ENCODE measurements around the gene PIK3IP1.

Gene PIK3IP1

DNA sequence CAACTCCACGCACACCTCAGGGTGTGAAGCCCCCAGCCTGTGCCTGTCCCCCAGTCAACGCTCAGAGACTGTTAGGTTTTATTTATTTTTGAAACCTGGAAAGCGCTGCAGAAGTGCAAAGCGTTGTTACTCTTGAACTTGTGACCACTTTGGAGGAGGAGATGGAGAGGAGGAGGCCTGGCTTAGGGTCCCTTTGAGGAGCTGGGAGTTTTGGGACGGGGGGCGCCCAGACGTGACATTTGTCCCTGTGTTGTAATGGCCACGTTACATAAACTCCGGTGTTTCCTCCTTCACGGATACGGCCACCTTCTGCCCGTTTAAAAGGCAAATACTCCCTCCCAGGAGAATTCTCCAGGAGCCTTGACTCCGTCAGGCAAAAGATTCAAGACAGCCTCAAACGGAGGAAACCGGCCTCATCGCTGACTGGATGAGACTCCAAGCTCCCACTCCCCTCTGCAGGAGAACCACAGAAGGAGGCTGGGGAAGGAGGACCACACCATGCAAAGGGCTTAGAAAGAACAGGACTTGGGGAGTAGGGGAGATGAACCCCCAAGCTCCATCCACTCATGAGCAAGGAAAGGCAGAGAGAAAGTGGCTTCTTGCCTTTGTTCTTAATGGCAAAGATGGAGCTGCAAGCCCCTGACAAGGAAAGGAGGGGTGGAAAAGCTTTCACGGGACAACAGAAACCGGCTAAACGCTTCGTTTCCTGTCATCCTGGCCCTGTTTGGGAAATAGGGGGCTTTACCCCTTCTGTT lies 630 bp downstream of the PIK3IP1 start:
- ATAC-seq: peak; percentile 43
- TF ChIP-seq CSRNP3 (CRISPR knock-in tag; IDR thresholded peaks at IDR 0.05) (no peak), ZC3H10 (CRISPR knock-in tag; IDR thresholded peaks at IDR 0.05) (no peak), ZNF70 (CRISPR knock-in tag; IDR thresholded peaks at IDR 0.05) (no peak), ZFP3 (CRISPR knock-in tag; IDR thresholded peaks at IDR 0.05) (no peak), ZNF565 (CRISPR knock-in tag; conservative IDR thresholded peaks at IDR 0.05; ENCODE audit: low read depth) (no peak), GLIS3 (CRISPR knock-in tag; IDR thresholded peaks at IDR 0.05) (no peak), PPARA (CRISPR knock-in tag; IDR thresholded peaks at IDR 0.05; ENCODE audit: borderline replicate concordance) (no peak)
- TF ChIP-seq, protein P1, sequence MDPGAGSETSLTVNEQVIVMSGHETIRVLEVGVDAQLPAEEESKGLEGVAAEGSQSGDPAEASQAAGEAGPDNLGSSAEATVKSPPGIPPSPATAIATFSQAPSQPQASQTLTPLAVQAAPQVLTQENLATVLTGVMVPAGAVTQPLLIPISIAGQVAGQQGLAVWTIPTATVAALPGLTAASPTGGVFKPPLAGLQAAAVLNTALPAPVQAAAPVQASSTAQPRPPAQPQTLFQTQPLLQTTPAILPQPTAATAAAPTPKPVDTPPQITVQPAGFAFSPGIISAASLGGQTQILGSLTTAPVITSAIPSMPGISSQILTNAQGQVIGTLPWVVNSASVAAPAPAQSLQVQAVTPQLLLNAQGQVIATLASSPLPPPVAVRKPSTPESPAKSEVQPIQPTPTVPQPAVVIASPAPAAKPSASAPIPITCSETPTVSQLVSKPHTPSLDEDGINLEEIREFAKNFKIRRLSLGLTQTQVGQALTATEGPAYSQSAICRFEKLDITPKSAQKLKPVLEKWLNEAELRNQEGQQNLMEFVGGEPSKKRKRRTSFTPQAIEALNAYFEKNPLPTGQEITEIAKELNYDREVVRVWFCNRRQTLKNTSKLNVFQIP (CRISPR knock-in tag; IDR thresholded peaks at IDR 0.05; ENCODE audit: borderline replicate concordance, low read depth): no peak

GRCh38 chr22:31290494-31291471 lies 1.5 kb downstream of the PIK3IP1 start:
- TF ChIP-seq ZFP3 (CRISPR knock-in tag; IDR thresholded peaks at IDR 0.05) (no peak), ZNF70 (CRISPR knock-in tag; IDR thresholded peaks at IDR 0.05) (no peak), PATZ1 (CRISPR knock-in tag; IDR thresholded peaks at IDR 0.05; ENCODE audit: borderline replicate concordance) (no peak), CSDC2 (CRISPR knock-in tag; IDR thresholded peaks at IDR 0.05) (0 out of 2 replicates have a peak, but pooled peaks have one; percentile 30), ESRRG (CRISPR knock-in tag; IDR thresholded peaks at IDR 0.05) (no peak), ZFP30 (CRISPR knock-in tag; IDR thresholded peaks at IDR 0.05) (no peak), PPARA (CRISPR knock-in tag; IDR thresholded peaks at IDR 0.05; ENCODE audit: borderline replicate concordance) (no peak), ZNF565 (CRISPR knock-in tag; conservative IDR thresholded peaks at IDR 0.05; ENCODE audit: low read depth) (no peak), ARNTL (CRISPR knock-in tag; IDR thresholded peaks at IDR 0.05; ENCODE audit: borderline replicate concordance, low read depth) (peak; percentile 94), RARB (CRISPR knock-in tag; IDR thresholded peaks at IDR 0.05) (no peak)
- TF ChIP-seq, protein P2, sequence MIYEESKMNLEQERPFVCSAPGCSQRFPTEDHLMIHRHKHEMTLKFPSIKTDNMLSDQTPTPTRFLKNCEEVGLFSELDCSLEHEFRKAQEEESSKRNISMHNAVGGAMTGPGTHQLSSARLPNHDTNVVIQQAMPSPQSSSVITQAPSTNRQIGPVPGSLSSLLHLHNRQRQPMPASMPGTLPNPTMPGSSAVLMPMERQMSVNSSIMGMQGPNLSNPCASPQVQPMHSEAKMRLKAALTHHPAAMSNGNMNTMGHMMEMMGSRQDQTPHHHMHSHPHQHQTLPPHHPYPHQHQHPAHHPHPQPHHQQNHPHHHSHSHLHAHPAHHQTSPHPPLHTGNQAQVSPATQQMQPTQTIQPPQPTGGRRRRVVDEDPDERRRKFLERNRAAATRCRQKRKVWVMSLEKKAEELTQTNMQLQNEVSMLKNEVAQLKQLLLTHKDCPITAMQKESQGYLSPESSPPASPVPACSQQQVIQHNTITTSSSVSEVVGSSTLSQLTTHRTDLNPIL (CRISPR knock-in tag; IDR thresholded peaks at IDR 0.05; ENCODE audit: low read depth): no peak
- ATAC-seq: peak; percentile 91

- ATAC-seq: no peak
- TF ChIP-seq ZFP3 (CRISPR knock-in tag; IDR thresholded peaks at IDR 0.05): no peak
- TF ChIP-seq ZNF70 (CRISPR knock-in tag; IDR thresholded peaks at IDR 0.05): no peak
- TF ChIP-seq ESRRG (CRISPR knock-in tag; IDR thresholded peaks at IDR 0.05): no peak
- TF ChIP-seq TCF4 (CRISPR knock-in tag; IDR thresholded peaks at IDR 0.05; ENCODE audit: borderline replicate concordance): no peak
- no peak for TF ChIP-seq ZFP30 (CRISPR knock-in tag; IDR thresholded peaks at IDR 0.05)
- TF ChIP-seq BACH2 (CRISPR knock-in tag; IDR thresholded peaks at IDR 0.05; ENCODE audit: borderline replicate concordance): no peak
- no peak for TF ChIP-seq TSHZ2 (CRISPR knock-in tag; IDR thresholded peaks at IDR 0.05)
- TF ChIP-seq ZNF565 (CRISPR knock-in tag; conservative IDR thresholded peaks at IDR 0.05; ENCODE audit: low read depth): no peak
- no peak for TF ChIP-seq CSDC2 (CRISPR knock-in tag; IDR thresholded peaks at IDR 0.05)
- TF ChIP-seq ZNF8 (CRISPR knock-in tag; IDR thresholded peaks at IDR 0.05): no peak
- TF ChIP-seq PPARA (CRISPR knock-in tag; IDR thresholded peaks at IDR 0.05; ENCODE audit: borderline replicate concordance): no peak
- no peak for TF ChIP-seq RARB (CRISPR knock-in tag; IDR thresholded peaks at IDR 0.05)
- no peak for TF ChIP-seq ARNTL (CRISPR knock-in tag; IDR thresholded peaks at IDR 0.05; ENCODE audit: borderline replicate concordance, low read depth)
- no peak for TF ChIP-seq GLIS3 (CRISPR knock-in tag; IDR thresholded peaks at IDR 0.05)
- no peak for TF ChIP-seq OSR1 (CRISPR knock-in tag; IDR thresholded peaks at IDR 0.05)
Measured at GRCh38 chr22:31289344-31289743, 2.9 kb downstream of the PIK3IP1 start.

Measured in SK-N-SH treated with all-trans-retinoic acid at 6 μM for 48 hours (cell line).